CD4-positive, alpha-beta memory T cell (primary cell): ENCODE data around the gene MAP2K5. TPM values are rescaled to one million over a fixed set of nuclear protein-coding genes. Genes with fewer than 3 reads are reported as not detected.
A peak's percentile ranks its signal among the peaks of the same experiment; 100 is the strongest.

ENCODE experiments used
- CTCF ChIA-PET: fragments of 350-600 bp; sonication (Branson Sonifier 250); formaldehyde crosslinking; loops from one replicate; lab custom pipeline; 2021; ENCODE audit warnings: inconsistent platforms; ENCODE audit not compliant: partially characterized antibody; lab: Charles Lee
- POLR2A ChIA-PET: fragments of 350-600 bp; sonication (Branson Sonifier 250); formaldehyde crosslinking; loops from one replicate; lab custom pipeline; 2021; ENCODE audit not compliant: partially characterized antibody; lab: Charles Lee
- DNase-seq, 5 donors: peaks; one replicate each; pipeline versions ENCODE4 v3.0.0 to v3.0.0-alpha.2; 2020 to 2022; ENCODE audit warnings: mixed read lengths in 1 of 5
- H3K27ac ChIP-seq: one replicate; pipeline ENCODE4 v1.7.0; 2013; ENCODE audit warnings: low read depth, low read length
- H3K27me3 ChIP-seq: 2 replicates; pipeline ENCODE4 v1.7.0; 2013; ENCODE audit warnings: mild to moderate bottlenecking, low read length, moderate library complexity; ENCODE audit not compliant: insufficient read depth
- H3K36me3 ChIP-seq: 2 replicates; pipeline ENCODE4 v1.7.0; 2013; ENCODE audit warnings: mild to moderate bottlenecking, low read length, moderate library complexity; ENCODE audit not compliant: insufficient read depth
- H3K4me1 ChIP-seq: 2 replicates; pipeline ENCODE4 v1.7.0; 2013; ENCODE audit warnings: mild to moderate bottlenecking, low read length, moderate library complexity; ENCODE audit not compliant: insufficient read depth
- H3K4me3 ChIP-seq, 2 donors: one replicate each; pipeline ENCODE4 v1.7.0; 2013; ENCODE audit warnings: low read length in 2 of 2, mild to moderate bottlenecking in 1 of 2
- H3K9me3 ChIP-seq, 2 donors: one replicate each; pipeline ENCODE4 v1.7.0; 2013; ENCODE audit warnings: low read length in 2 of 2, control low read depth in 1 of 2; ENCODE audit not compliant: control insufficient read depth in 1 of 2
- H3K27ac Mint-ChIP-seq, 7 donors: one replicate each; pipeline ENCODE4 v1.8.0; 2020 to 2021; ENCODE audit warnings: mixed read lengths in 7 of 7, mild to moderate bottlenecking in 6 of 7, inconsistent platforms in 3 of 7, moderate library complexity in 3 of 7
- H3K27me3 Mint-ChIP-seq, 2 donors: one replicate each; pipeline ENCODE4 v1.8.0; 2020 to 2021; ENCODE audit warnings: mixed read lengths in 2 of 2
- H3K36me3 Mint-ChIP-seq, 2 donors: one replicate each; pipeline ENCODE4 v1.8.0; 2020 to 2021; ENCODE audit warnings: mixed read lengths in 2 of 2, inconsistent platforms in 1 of 2, mild to moderate bottlenecking in 1 of 2
- H3K4me1 Mint-ChIP-seq, 4 donors: one replicate each; pipeline ENCODE4 v1.8.0; 2020 to 2021; ENCODE audit warnings: mixed read lengths in 4 of 4, mild to moderate bottlenecking in 1 of 4
- H3K4me3 Mint-ChIP-seq, 8 donors: one replicate each; pipeline ENCODE4 v1.8.0; 2020 to 2021; ENCODE audit warnings: mixed read lengths in 8 of 8, mild to moderate bottlenecking in 7 of 8, moderate library complexity in 6 of 8, inconsistent platforms in 3 of 8
- H3K9me3 Mint-ChIP-seq, 8 donors: one replicate each; pipeline ENCODE4 v1.8.0; 2020 to 2021; ENCODE audit warnings: mixed read lengths in 8 of 8, mild to moderate bottlenecking in 5 of 8, inconsistent platforms in 3 of 8, moderate library complexity in 1 of 8
- intact Hi-C: fragments of 100-400 bp; cut with micrococcal nuclease; formaldehyde crosslinking; loops from one replicate; pipeline ENCODE4 v1.15.1; 2023
- polyA plus RNA-seq, 2 donors: library from polyadenylated mRNA; unstranded; fragments of 300-500 nt; fragmentation: Illumina TruSeq; gene quantifications; one replicate each; pipeline ENCODE4 v1.2.3, GENCODE V29; 2021
- total RNA-seq, 2 experiments: library from RNA; stranded (reverse); gene quantifications; one replicate each; pipeline ENCODE4 v1.2.3, GENCODE V29; 2021

MAP2K5 gene
- total and polyA plus RNA-seq, 4 experiments from 2014 or later, result 15.2 to 31.4 (median 24.9) TPM

- peaks cover 21 to 31% (median 24%) of the 10 kb centered on the region in 4 donors for H3K4me1 Mint-ChIP-seq
- no peaks in the 10 kb centered on the region for H3K9me3 Mint-ChIP-seq
- H3K27me3 Mint-ChIP-seq, result no peaks in the 10 kb centered on the region
- DNase-seq, result peak in 4 of 5 donors; percentile 8 to 33 (median 26)
- peak overlapping the region in 7 of 8 donors; percentile 26 to 74 (median 61) for H3K4me3 Mint-ChIP-seq
- Histone ChIP-seq H3K9me3 (no peaks in the 10 kb centered on the region), H3K4me1 (peaks cover 38% of the 10 kb centered on the region), H3K36me3 (no peaks in the 10 kb centered on the region), H3K4me3 (no peak overlapping the region), H3K27me3 (no peaks in the 10 kb centered on the region), H3K27ac (no peak overlapping the region)
- intact Hi-C loops, result no loop called here
- H3K27ac Mint-ChIP-seq, result peak overlapping the region; percentile 20 to 87 (median 82)
- ChIA-PET POLR2A (interaction anchor here (1.2 to 7.4 kb wide), 9 partner anchors 17 to 242 kb away, joined by 3 to 82 read pairs (median 4); partner anchors contain the start of genes MAP2K5, RNU6-1 and SKOR1), CTCF (interaction anchor here (0.7 to 7.9 kb wide), 5 partner anchors 8 to 53 kb away, joined by 3 to 84 read pairs (median 4); partner anchors contain the start of gene RNU6-1)
- H3K36me3 Mint-ChIP-seq, result peaks cover 17 to 28% of the 10 kb centered on the region in 2 donors
Measured at GRCh38 chr15:67784090-67784781, 241.7 kb downstream of the MAP2K5 start.

GRCh38 chr15:67784856-67785430 lies 242.4 kb downstream of the MAP2K5 start:
- peak overlapping the region in 6 of 7 donors; percentile 73 to 87 (median 82) for H3K27ac Mint-ChIP-seq
- Histone ChIP-seq H3K9me3 (no peaks in the 10 kb centered on the region), H3K27ac (no peak overlapping the region), H3K4me3 (no peak overlapping the region), H3K4me1 (peaks cover 38% of the 10 kb centered on the region), H3K36me3 (no peaks in the 10 kb centered on the region), H3K27me3 (no peaks in the 10 kb centered on the region)
- no peaks in the 10 kb centered on the region for H3K9me3 Mint-ChIP-seq
- H3K4me1 Mint-ChIP-seq, result peaks cover 21 to 31% (median 24%) of the 10 kb centered on the region in 4 donors
- H3K36me3 Mint-ChIP-seq, result peaks cover 19 to 31% of the 10 kb centered on the region in 2 donors
- intact Hi-C loops, result no loop called here
- ChIA-PET POLR2A (interaction anchor here (1.3 to 7.4 kb wide), 7 partner anchors 16 to 243 kb away, joined by 3 to 82 read pairs (median 5); partner anchors contain the start of genes MAP2K5, RNU6-1 and SKOR1), CTCF (interaction anchor here (0.7 to 7.9 kb wide), 5 partner anchors 8 to 52 kb away, joined by 3 to 84 read pairs (median 3); partner anchors contain the start of gene RNU6-1)
- DNase-seq, result no peak
- peak overlapping the region in 4 of 8 donors; percentile 25 to 74 (median 56) for H3K4me3 Mint-ChIP-seq
- no peaks in the 10 kb centered on the region for H3K27me3 Mint-ChIP-seq

- Histone ChIP-seq H3K4me3 (no peak overlapping the region), H3K36me3 (no peaks in the 10 kb centered on the region), H3K9me3 (no peaks in the 10 kb centered on the region), H3K27me3 (no peaks in the 10 kb centered on the region), H3K4me1 (peaks cover 38% of the 10 kb centered on the region), H3K27ac (no peak overlapping the region)
- POLR2A ChIA-PET, result interaction anchor here (1.3 to 7.4 kb wide), 5 partner anchors 27 to 243 kb away, joined by 3 to 82 read pairs (median 5); partner anchors contain the start of genes MAP2K5, RNU6-1 and SKOR1
- Mint-ChIP-seq H3K4me3 (peak overlapping the region in 1 of 8 donors; percentile 74), H3K27me3 (no peaks in the 10 kb centered on the region), H3K4me1 (peaks cover 21 to 31% (median 24%) of the 10 kb centered on the region in 4 donors), H3K27ac (peak overlapping the region in 4 of 7 donors; percentile 2 to 75 (median 42)), H3K36me3 (peaks cover 19 to 34% of the 10 kb centered on the region in 2 donors), H3K9me3 (no peaks in the 10 kb centered on the region)
- CTCF ChIA-PET, result interaction anchor here (1.2 to 7.9 kb wide), 3 partner anchors 7 to 52 kb away, joined by 3 to 84 read pairs (median 3); partner anchors contain the start of gene RNU6-1
- intact Hi-C loops, result no loop called here
- no peak for DNase-seq
Measured at GRCh38 chr15:67785431-67785830, 242.9 kb downstream of the MAP2K5 start.

DNA sequence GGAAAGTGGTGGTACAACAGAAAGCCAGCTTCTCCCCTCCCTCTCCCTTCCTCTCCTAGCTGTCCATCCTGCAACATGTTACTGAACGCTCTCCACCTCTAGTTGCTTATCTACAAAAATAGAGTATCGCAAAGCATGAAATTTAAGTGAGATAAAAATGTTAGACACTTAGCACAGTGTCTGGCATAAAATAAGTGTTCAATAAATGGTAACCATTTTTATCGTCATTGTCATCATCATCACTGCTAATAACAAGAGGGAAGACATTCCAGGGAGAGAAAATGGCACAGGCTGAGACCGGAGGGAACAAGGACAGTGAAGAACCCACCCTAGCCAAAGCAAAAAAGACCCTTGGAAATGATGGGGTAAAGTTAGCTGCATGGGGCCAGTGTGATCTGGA lies 244.1 kb downstream of the MAP2K5 start:
- Mint-ChIP-seq H3K9me3 (no peaks in the 10 kb centered on the region), H3K27ac (no peak overlapping the region), H3K27me3 (no peaks in the 10 kb centered on the region), H3K36me3 (peaks cover 25 to 46% of the 10 kb centered on the region in 2 donors), H3K4me1 (peaks cover 21 to 31% (median 24%) of the 10 kb centered on the region in 4 donors), H3K4me3 (no peak overlapping the region)
- Histone ChIP-seq H3K27me3 (no peaks in the 10 kb centered on the region), H3K4me3 (no peak overlapping the region), H3K4me1 (peaks cover 38% of the 10 kb centered on the region), H3K27ac (no peak overlapping the region), H3K36me3 (no peaks in the 10 kb centered on the region), H3K9me3 (no peaks in the 10 kb centered on the region)
- DNase-seq, result no peak
- ChIA-PET POLR2A (interaction anchor here (1.5 to 7.4 kb wide), 2 partner anchors 43 to 51 kb away, joined by 3 to 82 read pairs; partner anchors contain the start of gene RNU6-1), CTCF (interaction anchor here (7.9 kb wide), 1 partner anchor 50 kb away, joined by 84 read pairs; the partner anchor contains the start of gene RNU6-1)
- intact Hi-C loops, result no loop called here

DNA sequence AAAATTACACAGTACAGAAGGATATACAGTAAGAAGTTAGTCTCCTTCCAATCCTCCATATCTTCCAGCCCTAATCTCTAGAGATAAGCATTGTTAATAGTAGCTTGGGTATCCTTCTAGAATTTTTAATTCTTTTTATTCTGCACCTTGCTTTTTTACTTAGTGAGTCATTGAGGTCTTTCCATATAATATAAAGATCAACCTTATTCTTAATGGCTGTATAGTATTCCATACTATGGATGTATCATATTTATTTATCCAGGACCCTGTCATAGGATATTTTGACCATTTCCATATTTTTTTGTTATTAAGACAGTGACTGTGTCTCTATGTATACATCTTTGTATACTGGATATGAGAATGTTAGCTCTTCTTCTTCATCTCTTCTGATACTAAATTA lies 246.5 kb downstream of the MAP2K5 start:
- H3K4me1 ChIP-seq, result peaks cover 22% of the 10 kb centered on the region
- CTCF ChIA-PET, result no interaction called here
- no peak for DNase-seq
- no peaks in the 10 kb centered on the region for H3K9me3 ChIP-seq
- intact Hi-C loops, result no loop called here
- POLR2A ChIA-PET, result interaction anchor here (0.6 kb wide), 1 partner anchor 268 kb away, joined by 3 read pairs; no protein-coding TSS in a partner anchor
- no peak overlapping the region for H3K4me3 ChIP-seq
- H3K27me3 Mint-ChIP-seq, result no peaks in the 10 kb centered on the region
- no peak overlapping the region for H3K27ac Mint-ChIP-seq
- H3K27me3 ChIP-seq, result no peaks in the 10 kb centered on the region
- H3K36me3 Mint-ChIP-seq, result peaks cover 31 to 49% of the 10 kb centered on the region in 2 donors
- H3K27ac ChIP-seq, result no peak overlapping the region
- peaks cover 13 to 18% (median 15%) of the 10 kb centered on the region in 4 donors for H3K4me1 Mint-ChIP-seq
- H3K4me3 Mint-ChIP-seq, result no peak overlapping the region
- peaks cover 0 to 3% (median 0%) of the 10 kb centered on the region in 8 donors for H3K9me3 Mint-ChIP-seq
- no peaks in the 10 kb centered on the region for H3K36me3 ChIP-seq

- ChIA-PET POLR2A (no interaction called here), CTCF (no interaction called here)
- H3K27ac ChIP-seq, result no peak overlapping the region
- peaks cover 39 to 59% of the 10 kb centered on the region in 2 donors for H3K36me3 Mint-ChIP-seq
- no peak for DNase-seq
- no peaks in the 10 kb centered on the region for H3K27me3 ChIP-seq
- intact Hi-C loops, result no loop called here
- H3K36me3 ChIP-seq, result no peaks in the 10 kb centered on the region
- H3K27me3 Mint-ChIP-seq, result no peaks in the 10 kb centered on the region
- H3K27ac Mint-ChIP-seq, result no peak overlapping the region
- no peak overlapping the region for H3K4me3 ChIP-seq
- H3K9me3 Mint-ChIP-seq, result peaks cover 0 to 16% (median 12%) of the 10 kb centered on the region in 8 donors
- peaks cover 0 to 2% (median under 1%) of the 10 kb centered on the region in 4 donors for H3K4me1 Mint-ChIP-seq
- no peak overlapping the region for H3K4me3 Mint-ChIP-seq
- no peaks in the 10 kb centered on the region for H3K9me3 ChIP-seq
- H3K4me1 ChIP-seq, result peaks cover 4% of the 10 kb centered on the region
Measured at GRCh38 chr15:67790610-67791319, 248.3 kb downstream of the MAP2K5 start.
